ENCODE measurements around the gene MLLT11. TPM values are rescaled to one million over a fixed set of nuclear protein-coding genes. Genes with fewer than 3 reads are reported as not detected.
A peak's percentile ranks its signal among the peaks of the same experiment; 100 is the strongest.
"Not testable (repeated sequence)": the region's sequence is repeated elsewhere in the genome, so short reads cannot be mapped to it uniquely, and the experiment has no call there.

The MLLT11 gene
- total RNA-seq, 1 donor from 2014 or later, result 77.2 TPM

DNA sequence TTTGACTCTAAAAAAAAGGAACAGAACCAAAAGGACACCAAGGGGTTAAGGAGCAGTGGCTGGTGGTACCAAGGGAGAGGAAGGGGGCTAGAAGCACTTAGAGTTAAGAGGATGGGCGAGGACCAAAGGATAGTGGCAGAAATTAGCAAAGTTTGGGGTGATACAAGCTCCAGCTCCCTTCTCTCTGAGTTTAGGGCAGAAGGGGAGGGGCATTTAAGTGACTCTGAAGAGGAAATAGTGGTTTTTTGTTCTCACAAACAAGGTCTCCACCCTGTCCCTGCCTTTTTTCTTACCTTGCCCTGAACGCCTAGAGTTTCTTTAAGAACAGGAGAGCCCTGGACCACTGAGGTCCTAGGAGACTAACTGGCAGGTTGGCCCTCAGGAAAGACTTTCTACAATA is 4.0 kb upstream of the MLLT11 start:
- DNase-seq, result no peak

DNA sequence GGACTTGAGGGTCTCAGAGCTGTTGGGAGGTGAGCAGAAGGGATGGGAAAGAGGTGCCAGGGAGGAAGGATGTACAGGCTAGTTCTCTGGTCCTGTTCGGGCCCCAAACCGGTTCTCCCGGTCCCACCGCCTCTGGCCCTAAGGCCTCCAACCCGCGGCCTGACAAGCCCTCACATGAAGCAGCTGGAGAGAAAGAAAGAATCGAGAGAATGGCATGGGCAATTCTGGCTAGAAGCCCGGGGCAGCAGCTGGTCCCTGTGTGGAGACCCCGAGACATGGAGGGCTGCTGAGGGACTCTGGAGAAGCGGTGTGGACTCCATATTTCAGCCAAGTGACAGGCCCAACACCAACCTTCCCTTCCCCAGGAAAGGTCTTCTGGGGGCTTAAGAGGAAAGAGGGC is 1.5 kb upstream of the MLLT11 start:
- no peak for DNase-seq

DNA sequence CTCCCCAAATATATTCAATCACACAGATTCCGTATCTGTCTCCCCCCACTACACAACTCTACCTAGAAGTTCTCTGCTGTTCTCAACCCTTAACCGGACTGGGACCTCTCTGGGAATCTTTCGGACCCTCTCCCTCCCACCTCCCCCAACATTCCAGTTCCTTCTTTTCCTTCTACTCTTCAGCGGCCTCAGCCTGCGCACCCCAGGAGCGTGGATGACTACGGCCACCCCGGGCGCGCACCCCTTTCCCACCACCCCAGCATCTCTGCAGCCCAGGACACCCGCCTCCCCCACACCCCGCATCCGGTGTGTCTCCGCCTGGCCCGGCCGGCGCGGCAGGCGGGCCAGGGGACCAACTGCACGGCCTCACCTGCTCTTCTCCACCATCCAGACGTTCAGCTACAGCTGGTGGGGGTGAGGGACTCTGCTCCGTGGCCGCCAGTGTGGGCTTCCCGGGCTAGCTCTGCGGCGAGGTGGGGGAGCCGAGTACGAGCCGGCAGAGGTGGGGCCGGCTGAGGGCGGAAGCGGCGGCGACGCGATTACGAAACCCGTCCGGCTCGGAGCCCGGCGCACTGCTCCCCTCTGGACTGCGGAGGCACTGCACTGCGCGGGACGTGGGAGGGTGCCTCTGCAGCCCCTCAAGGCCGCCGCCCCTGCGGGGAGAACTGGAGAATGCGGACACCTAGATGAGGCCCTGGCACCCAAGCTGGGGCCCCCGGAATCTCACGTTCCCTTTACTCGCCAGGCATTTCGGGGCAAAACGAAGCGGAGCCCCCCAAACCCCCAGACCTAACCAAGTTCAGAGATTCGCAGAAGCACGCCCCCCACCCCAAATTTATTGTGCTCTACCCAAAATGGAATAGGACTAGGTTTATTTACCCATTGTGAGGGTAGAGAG is 839 bp upstream of the MLLT11 start, which contains the start of gene CDC42SE1:
Gene CDC42SE1, minus strand, starts transcription at position 514 of the 898 bp plus-strand sequence. CDS start 3,892 bp downstream, outside the sequence.
- peak; percentile 74 for DNase-seq

DNA sequence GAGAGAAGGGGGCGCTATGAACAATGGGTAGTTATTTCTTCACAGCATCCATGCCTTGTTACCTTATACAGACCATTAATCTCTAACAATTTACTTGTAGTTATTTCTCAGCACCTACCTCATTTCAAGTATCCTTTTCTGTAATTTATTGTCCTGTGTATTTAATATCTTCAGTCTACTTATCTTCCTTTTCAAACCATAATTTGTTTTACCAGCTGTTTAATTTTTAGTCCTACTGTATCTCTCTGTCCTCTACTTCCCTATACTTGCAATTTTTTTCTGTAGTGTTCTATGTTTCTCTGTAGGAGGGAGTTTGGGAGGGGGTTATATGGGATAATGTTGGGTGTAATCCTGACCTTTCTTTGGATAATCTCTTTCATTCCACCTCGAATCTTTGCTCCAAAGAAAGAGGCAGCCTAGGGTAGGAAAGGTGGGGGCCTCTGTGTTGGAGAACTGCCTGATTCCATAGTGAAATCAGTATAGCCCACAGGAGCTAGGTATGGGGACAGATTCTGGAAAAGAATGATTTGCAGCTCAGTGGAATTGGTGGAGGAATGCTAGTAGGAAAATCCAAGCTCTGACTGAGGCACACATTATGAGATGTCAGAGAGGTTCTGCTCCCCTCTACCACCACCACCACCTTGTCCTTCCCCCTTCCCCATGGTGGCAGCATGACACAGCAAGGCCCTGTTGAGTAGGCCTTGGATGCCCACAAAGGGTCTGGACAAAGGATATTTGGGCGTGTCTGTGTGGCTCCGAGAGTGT is 642 bp downstream of the MLLT11 start:
- no peak for DNase-seq

DNA sequence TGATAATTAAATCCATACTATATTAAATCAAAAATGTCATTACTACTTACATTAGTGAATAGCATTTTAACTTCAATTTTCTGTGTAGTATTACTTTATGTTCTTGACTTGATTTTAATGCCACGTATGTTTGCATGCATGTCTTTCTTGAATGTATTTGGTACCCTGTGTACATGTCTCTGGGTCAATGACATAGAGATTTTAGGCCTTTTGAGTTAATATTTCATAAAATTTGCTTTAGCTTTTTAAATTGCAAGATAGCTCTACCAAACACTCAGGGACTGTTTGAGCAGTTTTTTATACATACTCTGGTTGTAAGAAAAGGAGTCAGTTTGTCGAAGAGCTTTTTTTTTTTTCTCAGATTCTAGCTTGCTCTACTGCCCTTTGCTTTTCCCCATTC is 1.5 kb downstream of the MLLT11 start:
- no peak for DNase-seq

DNA sequence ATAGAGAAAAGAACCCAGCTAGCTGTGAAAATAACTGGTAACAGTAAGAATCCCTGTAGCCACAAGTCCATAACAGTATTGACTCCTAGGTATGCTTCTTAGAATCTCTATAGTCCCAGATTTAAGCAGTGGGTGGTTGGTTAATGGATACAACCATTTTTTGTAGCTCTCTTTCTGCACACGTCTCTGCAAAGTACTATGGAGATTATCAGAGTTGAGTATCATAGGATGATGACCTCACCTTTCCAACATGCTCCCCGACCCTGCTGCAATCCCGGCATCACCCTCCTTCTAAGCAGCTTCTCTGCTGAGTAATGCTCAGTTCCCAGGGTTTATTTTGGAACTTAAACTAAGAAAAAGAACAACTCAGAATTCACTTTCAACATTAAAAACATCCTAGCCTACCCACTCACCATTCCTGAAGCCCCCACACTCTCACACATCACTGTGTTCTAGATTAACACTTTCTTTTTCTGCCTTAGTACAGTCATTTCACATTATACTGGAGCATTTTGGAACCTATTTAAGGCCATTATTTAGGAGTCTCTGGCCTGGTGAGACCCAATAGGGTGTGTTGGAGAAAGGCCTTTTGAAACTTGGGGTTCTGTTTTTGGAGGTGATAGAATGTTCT is 2.7 kb downstream of the MLLT11 start:
- DNase-seq, result no peak

DNA sequence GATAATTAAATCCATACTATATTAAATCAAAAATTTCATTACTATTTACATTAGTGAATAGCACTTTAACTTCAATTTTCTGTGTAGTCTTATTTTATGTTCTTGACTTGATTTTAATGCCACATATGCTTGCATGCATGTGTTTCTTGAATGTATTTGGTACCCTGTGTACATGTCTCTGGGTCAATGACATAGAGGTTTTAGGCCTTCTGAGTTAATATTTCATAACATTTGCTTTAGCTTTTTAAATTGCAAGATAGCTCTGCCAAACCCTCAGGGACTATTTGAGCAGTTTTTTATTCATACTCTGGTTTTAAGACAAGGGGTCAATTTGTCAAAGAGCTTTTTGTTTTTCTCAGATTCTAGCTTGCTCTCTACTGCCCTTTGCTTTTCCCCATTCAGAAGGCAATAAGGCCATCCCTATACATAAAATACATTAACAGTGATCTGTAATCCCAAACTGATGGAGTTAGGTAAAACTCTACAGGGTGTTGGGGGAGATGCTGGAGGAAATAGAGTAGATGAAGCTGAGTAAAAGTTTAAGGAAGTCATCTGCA is 5.0 kb downstream of the MLLT11 start:
- DNase-seq, result no peak

DNA sequence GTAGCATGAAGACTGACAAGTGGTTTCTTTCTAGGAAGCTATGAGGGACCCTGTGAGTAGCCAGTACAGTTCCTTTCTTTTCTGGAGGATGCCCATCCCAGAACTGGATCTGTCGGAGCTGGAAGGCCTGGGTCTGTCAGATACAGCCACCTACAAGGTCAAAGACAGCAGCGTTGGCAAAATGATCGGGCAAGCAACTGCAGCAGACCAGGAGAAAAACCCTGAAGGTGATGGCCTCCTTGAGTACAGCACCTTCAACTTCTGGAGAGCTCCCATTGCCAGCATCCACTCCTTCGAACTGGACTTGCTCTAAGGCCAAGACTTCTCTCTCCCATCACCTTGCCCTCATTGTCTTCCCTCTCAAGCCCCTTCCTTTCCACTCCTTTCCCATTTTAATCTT is 7.0 kb downstream of the MLLT11 start:
- no peak for DNase-seq

DNA sequence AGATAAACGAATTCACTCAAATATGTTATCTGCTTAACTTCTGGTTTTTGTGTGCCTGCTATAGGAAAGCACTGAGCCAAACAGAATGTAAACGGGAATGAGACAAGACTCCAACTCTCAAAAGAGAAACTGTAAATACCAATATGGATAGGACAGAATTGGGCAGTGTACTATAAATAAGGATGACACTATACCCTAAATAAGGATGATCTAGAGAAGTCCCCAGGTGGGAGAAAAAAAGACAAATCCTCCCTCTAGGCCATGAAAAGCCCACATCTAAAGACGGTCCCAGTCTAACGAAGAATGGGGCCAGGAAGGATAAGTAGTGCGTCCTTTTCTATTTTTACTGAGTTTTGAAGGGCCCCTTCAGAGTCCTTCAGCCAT is 8.9 kb downstream of the MLLT11 start:
- no peak for DNase-seq

DNA sequence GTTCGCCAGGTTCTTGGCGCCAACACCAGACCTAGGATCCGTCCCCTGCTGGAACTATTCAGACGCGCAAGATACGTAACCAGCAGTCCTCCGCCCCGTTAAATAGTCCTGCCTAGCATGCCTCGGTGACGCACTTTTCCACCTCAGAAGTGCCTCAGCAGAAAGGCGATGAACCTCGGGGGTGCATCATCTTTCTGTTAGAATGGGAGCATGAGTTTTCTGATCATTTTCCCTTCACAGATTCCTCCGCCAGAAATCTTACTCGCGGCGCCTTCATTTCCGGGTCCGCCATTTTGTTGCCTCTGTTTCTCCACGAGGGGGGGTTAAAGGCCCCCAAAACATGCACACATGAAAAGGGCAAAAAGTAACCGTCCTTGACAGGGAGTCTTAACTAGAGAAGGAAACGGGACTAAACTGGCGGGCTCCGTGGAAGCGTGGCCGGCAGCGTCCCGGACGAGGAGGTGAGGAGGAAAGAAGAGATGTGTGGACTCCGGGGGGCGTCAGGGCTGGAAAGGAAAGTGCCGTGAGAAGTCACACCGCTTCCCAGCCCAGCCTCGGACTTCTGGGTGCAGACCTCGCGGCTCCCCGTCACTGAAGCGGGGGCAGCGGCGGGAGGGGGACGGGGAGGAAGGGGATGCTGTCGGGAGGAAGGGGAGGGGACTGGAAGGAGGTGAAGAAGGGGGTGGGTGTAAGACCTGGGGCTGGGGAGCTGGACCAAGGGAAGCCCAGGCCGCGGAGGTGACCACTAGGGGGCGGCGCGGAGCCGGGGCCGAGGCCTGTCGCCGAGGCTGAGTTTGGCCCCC is 10.5 kb downstream of the MLLT11 start, which contains the start of gene GABPB2:
Gene GABPB2, plus strand, starts transcription at position 288 of the 803 bp plus-strand sequence. CDS start 17,429 bp downstream, outside the sequence.
- DNase-seq, result peak; percentile 82

DNA sequence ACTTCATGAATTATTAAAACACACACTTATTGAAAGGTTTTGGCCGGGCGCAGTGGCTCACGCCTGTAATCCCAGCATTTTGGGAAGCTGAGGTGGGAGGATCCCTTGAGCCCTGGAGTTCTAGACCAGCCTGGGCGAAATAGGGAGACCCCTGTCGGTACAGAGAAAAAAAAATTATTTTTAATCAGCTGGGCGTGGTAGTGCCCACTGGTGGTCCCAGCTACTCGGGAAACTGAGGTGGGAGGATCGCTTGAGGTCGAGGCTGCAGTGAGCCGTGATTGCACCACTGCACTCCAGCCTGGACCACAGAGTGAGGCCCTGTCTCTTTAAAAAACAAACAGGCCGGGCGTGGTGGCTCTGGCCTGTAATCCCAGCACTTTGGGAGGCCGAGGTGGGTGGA is 12.0 kb downstream of the MLLT11 start:
- no peak for DNase-seq

DNA sequence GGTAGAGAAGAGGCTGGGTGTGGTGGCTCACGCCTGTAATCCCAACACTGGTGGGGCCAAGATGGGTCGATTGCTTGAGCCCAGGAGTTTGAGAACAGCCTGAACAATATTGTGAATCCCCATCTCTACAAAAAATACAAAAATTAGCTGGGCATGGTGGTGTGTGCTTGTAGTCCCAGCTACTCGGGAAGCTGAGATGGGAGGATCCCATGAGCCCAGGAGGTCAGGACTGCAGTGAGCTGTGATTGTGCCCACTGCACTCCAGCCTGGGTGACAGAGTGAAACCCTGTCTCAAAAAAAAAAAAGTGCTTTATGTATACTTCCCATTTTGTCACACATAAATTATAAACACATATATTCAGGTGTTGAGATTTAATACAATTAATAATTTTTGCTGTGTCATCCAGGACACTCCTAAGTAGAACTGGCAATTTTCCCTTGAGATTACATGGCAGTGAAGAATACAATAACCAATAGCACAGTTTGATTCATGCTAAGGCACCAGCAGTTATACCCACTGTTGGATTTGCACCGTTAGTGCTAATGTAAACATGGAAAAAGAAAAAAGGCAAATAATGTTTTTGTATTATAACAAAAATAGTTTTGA is 25.9 kb downstream of the MLLT11 start:
- no peak for DNase-seq

DNA sequence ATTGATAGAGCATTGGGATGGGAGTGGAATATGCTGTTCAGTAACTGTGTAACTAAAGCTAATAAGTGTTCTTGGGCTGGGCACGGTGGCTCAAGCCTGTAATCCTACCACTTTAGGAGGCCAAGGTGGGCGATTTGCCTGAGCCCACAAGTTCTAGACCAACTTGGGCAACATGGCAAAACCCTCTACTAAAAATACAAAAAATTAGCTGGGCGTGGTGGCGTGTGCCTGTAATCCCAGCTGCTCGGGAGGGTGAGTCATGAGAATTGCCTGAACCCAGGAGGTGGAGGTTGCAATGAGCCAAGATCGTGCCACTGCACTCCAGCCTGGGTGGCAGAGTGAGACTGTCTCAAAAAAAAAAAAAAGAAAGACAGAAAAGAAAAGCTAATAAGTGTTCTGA is 37.2 kb downstream of the MLLT11 start:
- not testable (repeated sequence) for DNase-seq

DNA sequence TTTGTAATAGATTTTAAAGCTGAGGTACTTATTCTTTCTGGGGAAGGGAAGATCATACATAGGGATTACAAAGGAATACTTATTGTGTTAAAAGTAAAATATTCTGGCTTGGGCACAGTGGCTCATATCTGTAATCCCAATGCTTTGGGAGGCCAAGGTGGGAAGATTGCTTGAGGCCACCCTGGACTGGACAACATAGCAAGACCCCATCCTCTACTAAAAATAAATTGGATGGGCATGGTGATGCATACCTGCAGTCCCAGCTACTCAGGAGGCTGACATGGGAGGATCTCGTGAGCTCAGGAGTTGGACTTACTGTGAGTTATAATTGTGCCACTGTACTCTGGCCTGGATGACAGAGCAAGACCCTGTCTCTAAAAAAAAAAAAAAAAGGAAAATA is 37.9 kb downstream of the MLLT11 start:
- DNase-seq, result no peak

DNA sequence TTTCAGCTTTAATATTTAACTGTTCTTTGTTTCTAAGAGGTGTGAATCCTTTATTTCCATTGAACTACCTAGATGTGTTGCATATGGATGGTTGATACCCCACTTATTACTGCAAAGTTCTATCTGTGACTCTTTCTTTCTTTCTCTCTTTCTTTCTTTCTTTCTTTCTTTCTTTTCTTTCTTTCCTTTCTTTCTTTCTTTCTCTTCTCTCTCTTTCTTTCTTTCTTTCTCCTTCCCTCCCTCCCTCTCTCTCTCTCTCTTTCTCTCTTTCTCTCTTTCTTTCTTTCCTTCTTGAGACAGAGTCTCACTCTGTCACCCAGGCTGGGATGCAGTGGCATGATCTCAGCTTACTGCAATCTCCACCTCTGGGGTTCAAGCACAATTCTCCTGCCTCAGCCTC is 44.4 kb downstream of the MLLT11 start:
- no peak for DNase-seq

DNA sequence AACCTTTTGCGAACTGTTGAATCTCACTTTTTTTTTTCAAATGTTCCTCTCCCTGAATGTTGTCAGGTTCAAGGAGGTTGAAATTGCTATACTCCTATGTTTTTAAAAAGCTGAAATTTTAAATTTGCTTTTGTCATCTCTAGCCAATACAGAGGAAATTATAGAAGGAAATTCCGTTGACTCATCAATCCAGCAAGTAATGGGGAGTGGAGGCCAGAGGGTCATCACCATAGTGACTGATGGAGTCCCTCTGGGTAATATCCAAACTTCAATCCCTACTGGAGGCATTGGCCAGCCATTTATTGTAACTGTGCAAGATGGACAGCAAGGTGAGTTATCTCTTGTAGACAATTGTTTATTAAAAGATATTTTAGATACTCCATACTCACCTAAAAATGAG is 46.7 kb downstream of the MLLT11 start:
- DNase-seq, result no peak

DNA sequence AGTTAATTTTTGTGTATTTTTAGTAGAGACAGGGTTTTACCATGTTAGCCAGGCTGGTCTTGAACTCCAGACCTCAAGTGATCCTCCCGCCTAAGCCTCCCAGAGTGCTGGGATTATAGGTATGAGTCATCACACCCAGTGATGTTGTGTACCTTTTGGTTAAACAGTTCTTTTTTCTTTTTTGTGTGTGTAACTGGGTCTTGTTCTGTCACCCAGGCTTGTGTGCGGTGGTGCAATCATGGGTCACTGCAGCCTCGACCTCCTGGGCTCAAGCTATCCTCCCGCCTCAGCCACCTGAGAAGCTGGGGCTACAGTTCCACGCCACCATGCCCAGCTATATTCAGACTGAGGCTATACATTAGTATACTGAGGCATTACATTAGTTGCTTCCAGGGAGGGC is 48.1 kb downstream of the MLLT11 start:
- DNase-seq, result no peak

DNA sequence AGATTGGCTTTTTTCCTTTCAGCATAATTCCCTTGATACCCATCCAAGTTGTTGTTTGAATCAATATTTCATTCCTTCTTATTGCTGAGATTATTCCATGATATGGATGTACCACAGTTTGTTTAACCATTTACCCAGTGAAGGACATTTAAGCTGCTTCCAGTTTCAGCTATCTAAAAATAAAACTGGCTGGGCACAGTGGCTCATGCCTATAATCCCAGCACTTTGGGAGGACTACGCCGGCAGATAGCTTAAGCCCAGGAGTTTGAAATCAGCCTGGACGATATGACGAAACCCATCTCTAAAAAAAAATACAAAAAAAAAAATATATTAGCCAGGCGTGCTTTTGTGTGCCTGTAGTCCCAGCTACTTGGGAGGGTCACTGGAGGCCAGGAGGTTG is 53.7 kb downstream of the MLLT11 start:
- DNase-seq, result no peak

Data from occipital lobe (tissue), 2 donors.